ENCODE measurements around the gene ARSG.
"Not testable (repeated sequence)": the region's sequence is repeated elsewhere in the genome, so short reads cannot be mapped to it uniquely, and the experiment has no call there.

DNA sequence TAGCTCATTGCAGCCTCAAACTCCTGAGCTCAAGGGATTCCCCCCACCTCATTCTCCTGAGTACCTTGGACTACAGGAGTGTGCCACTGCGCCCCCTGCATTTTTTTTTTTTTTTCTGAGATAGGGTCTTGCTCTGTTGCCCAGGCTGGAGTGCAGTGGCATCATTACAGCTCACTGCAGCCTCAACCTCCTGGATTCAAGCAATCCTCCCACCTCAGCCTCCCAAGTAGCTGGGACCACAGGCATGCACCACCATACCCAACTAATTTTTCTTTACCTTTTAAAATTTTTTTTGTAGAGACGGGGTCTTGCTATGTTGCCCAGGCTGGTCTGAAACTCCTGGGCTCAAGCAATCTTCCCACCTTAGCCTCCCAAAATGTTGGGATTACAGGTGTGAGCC is 84.9 kb downstream of the ARSG start:
- TF ChIP-seq CTCF (conservative IDR thresholded peaks at IDR 0.05; ENCODE audit: low read length); EZH2phosphoT487 (IDR thresholded peaks at IDR 0.05; ENCODE audit: borderline replicate concordance, low read depth, low read length): not testable (repeated sequence)
